GM12891 (cell line): ENCODE measurements around the gene MKX.

ENCODE experiments used
- POLR2A ChIP-seq: IDR thresholded peaks from 2 replicates; pipeline ENCODE4 v1.6.1; 2011; ENCODE audit warnings: low read depth, low read length, control low read depth
- POU2F2 ChIP-seq: IDR thresholded peaks from 2 replicates; pipeline ENCODE4 v1.6.1; 2011; ENCODE audit warnings: low read depth, mild to moderate bottlenecking, control low read depth, low read length, moderate library complexity

- no peak for TF ChIP-seq POLR2A
- TF ChIP-seq POU2F2: no peak
Observed at GRCh38 chr10:27717861-27718260, 27.8 kb downstream of the MKX start.
